K562 (cell line): Measurements from ENCODE around the gene ANKRD27.

ENCODE experiments used
- CTCF ChIP-seq, 3 experiments: IDR thresholded peaks in 2 of 3; conservative IDR thresholded peaks in 1 of 3; 2 replicates each; pipeline ENCODE4 v1.5.1; 2011 to 2012; ENCODE audit warnings: low read length in 3 of 3, mild to moderate bottlenecking in 3 of 3, control low read depth in 2 of 3, improper control_type of control experiment in 1 of 3, inconsistent platforms in 1 of 3, low read depth in 1 of 3, mixed read lengths in 1 of 3, moderate library complexity in 1 of 3; ENCODE audit not compliant: insufficient read depth in 2 of 3
- FOSL1 ChIP-seq: fragments of 200-800 bp; sonication (Bioruptor generic); conservative IDR thresholded peaks from 2 replicates; pipeline ENCODE4 v1.6.1; 2016; ENCODE audit warnings: missing genetic modification characterization, missing compliant biosample characterization
- L3MBTL2 ChIP-seq: fragments of 450-650 bp; IDR thresholded peaks from 2 replicates; pipeline ENCODE4 v1.6.1; 2016; ENCODE audit warnings: mild to moderate bottlenecking, moderate library complexity
- PRDM10 ChIP-seq: fragments of 450-650 bp; IDR thresholded peaks from 2 replicates; pipeline ENCODE4 v1.6.1; 2018; ENCODE audit not compliant: partially characterized antibody
- RREB1 ChIP-seq: fragments of 250-450 bp; sonication (Bioruptor Pico); IDR thresholded peaks from 2 replicates; pipeline ENCODE4 v1.4.0; 2020

DNA sequence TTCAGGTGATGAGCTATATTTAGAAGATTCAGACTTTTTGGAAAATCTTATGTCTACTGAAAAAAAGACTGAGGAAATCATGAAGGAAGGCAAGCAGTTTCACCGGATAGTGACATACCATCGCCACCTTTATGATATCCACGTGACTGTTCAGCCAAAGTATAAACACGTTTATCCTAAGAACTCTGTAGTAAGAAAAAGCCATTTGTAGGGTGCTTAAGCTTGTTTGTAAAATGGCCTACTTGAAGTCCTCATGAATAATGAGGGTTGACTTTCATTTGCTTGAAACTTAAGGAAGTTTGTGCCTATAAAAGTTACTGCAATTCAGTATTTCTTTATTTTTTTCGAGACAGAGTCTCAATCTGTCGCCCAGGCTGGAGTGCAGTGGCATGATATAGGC, 36.8 kb upstream of the ANKRD27 start:
- TF ChIP-seq L3MBTL2 (no peak), RREB1 (CRISPR knock-in tag) (no peak), PRDM10 (no peak), CTCF (IDR thresholded peaks at IDR 0.05 in 2 of 3, conservative IDR thresholded peaks at IDR 0.05 in 1 of 3; ENCODE audit: insufficient read depth in 2 of 3, low read depth in 1 of 3, low read length in 3 of 3) (no peak), FOSL1 (tag) (no peak)
